Central memory CD4-positive, alpha-beta T cell (primary cell): ENCODE results near the gene PRDM11.

Source experiments
- DNase-seq: peaks from one replicate; pipeline ENCODE4 v3.0.0; 2022

Gene PRDM11

GRCh38 chr11:45267652-45268299 lies 121.3 kb downstream of the PRDM11 start:
- no peak for DNase-seq

- no peak for DNase-seq
Measured at GRCh38 chr11:45269678-45270077, 123.2 kb downstream of the PRDM11 start.

- DNase-seq: no peak
Measured at GRCh38 chr11:45270946-45271716, 124.7 kb downstream of the PRDM11 start.

GRCh38 chr11:45272701-45273100 lies 126.3 kb downstream of the PRDM11 start:
- no peak for DNase-seq

GRCh38 chr11:45273509-45273908 lies 127.1 kb downstream of the PRDM11 start:
- no peak for DNase-seq

GRCh38 chr11:45274206-45274605 lies 127.8 kb downstream of the PRDM11 start:
- DNase-seq: no peak

- no peak for DNase-seq
Measured at GRCh38 chr11:45275828-45276227, 129.4 kb downstream of the PRDM11 start.

- DNase-seq: no peak
Measured at GRCh38 chr11:45278714-45279113, 132.3 kb downstream of the PRDM11 start.

- no peak for DNase-seq
Measured at GRCh38 chr11:45279645-45280044, 133.2 kb downstream of the PRDM11 start.

- peak; percentile 9 for DNase-seq
Measured at GRCh38 chr11:45280449-45280848, 134.0 kb downstream of the PRDM11 start.

- no peak for DNase-seq
Measured at GRCh38 chr11:45282081-45282480, 135.6 kb downstream of the PRDM11 start.
